Mesothelial cell of epicardium (in vitro differentiated cells): ENCODE data around the gene WLS. TPM values are rescaled to one million over a fixed set of nuclear protein-coding genes. Genes with fewer than 3 reads are reported as not detected.

Experiments
- DNase-seq, 2 experiments: peaks; one replicate each; pipeline ENCODE4 v3.0.0; 2021; ENCODE audit warnings: low spot score in 2 of 2; ENCODE audit not compliant: unreplicated experiment in 2 of 2
- H3K27ac Mint-ChIP-seq: 2 replicates; pipeline ENCODE4 v1.8.0; 2021; ENCODE audit warnings: mixed read lengths
- H3K27me3 Mint-ChIP-seq: 2 replicates; pipeline ENCODE4 v1.8.0; 2021; ENCODE audit warnings: low read depth, mixed read lengths
- H3K36me3 Mint-ChIP-seq: 2 replicates; pipeline ENCODE4 v1.8.0; 2021; ENCODE audit warnings: mixed read lengths
- H3K4me1 Mint-ChIP-seq: 2 replicates; pipeline ENCODE4 v1.8.0; 2021; ENCODE audit warnings: mixed read lengths
- H3K4me3 Mint-ChIP-seq: 2 replicates; pipeline ENCODE4 v1.8.0; 2021; ENCODE audit warnings: mild to moderate bottlenecking, moderate library complexity, mixed read lengths
- H3K9me3 Mint-ChIP-seq: 2 replicates; pipeline ENCODE4 v1.8.0; 2021; ENCODE audit warnings: mixed read lengths
- total RNA-seq: library from RNA; stranded (reverse); gene quantifications from 3 replicates; pipeline ENCODE4 v1.2.1, GENCODE V29; 2021
- TF ChIP-seq, protein P1 (sequence below): fragments of 200-600 bp; sonication (generic); IDR thresholded peaks from one replicate; pipeline ENCODE4 v1.5.0; 2021; ENCODE audit warnings: antibody characterized with exemption; ENCODE audit not compliant: unreplicated experiment

The WLS gene
- total RNA-seq, 1 donor from 2014 or later = 225 TPM

DNA sequence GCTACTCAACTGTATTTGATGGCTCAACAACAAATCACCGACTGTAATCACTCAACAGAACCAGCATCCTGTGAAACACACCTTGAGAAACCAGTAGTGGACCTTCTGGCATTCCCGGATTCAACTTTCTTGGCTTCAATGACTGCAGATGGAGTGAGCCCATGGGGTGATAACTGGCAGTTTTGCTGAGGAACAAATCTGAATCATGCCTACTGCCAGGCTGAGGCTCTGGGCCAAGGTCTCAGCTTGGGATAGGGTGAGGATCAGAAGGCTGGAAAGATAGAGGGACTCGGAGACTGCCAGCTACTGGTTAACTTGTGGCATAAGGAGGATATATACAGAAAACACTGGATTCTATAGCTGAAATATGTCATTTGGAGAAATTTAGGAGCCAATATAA lies 118.4 kb downstream of the WLS start:
- TF ChIP-seq, protein P1, sequence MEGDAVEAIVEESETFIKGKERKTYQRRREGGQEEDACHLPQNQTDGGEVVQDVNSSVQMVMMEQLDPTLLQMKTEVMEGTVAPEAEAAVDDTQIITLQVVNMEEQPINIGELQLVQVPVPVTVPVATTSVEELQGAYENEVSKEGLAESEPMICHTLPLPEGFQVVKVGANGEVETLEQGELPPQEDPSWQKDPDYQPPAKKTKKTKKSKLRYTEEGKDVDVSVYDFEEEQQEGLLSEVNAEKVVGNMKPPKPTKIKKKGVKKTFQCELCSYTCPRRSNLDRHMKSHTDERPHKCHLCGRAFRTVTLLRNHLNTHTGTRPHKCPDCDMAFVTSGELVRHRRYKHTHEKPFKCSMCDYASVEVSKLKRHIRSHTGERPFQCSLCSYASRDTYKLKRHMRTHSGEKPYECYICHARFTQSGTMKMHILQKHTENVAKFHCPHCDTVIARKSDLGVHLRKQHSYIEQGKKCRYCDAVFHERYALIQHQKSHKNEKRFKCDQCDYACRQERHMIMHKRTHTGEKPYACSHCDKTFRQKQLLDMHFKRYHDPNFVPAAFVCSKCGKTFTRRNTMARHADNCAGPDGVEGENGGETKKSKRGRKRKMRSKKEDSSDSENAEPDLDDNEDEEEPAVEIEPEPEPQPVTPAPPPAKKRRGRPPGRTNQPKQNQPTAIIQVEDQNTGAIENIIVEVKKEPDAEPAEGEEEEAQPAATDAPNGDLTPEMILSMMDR = no peak
- H3K9me3 Mint-ChIP-seq = peaks cover 7% of the 10 kb centered on the region
- no peak overlapping the region for H3K4me3 Mint-ChIP-seq
- no peaks in the 10 kb centered on the region for H3K27me3 Mint-ChIP-seq
- no peak for DNase-seq
- no peak overlapping the region for H3K27ac Mint-ChIP-seq
- H3K36me3 Mint-ChIP-seq = peaks cover 8% of the 10 kb centered on the region
- H3K4me1 Mint-ChIP-seq = peaks cover 4% of the 10 kb centered on the region

- no peaks in the 10 kb centered on the region for H3K27me3 Mint-ChIP-seq
- H3K4me1 Mint-ChIP-seq = peaks cover 4% of the 10 kb centered on the region
- peaks cover 7% of the 10 kb centered on the region for H3K9me3 Mint-ChIP-seq
- no peak for DNase-seq
- H3K27ac Mint-ChIP-seq = no peak overlapping the region
- H3K36me3 Mint-ChIP-seq = peaks cover 8% of the 10 kb centered on the region
- TF ChIP-seq, protein P1 = no peak
- H3K4me3 Mint-ChIP-seq = no peak overlapping the region
These were observed 119.5 kb downstream of the WLS start for GRCh38 chr1:68112835-68113243.

- Mint-ChIP-seq H3K9me3 (peaks cover 7% of the 10 kb centered on the region), H3K27me3 (no peaks in the 10 kb centered on the region), H3K27ac (no peak overlapping the region), H3K4me3 (no peak overlapping the region), H3K4me1 (peaks cover 2% of the 10 kb centered on the region), H3K36me3 (peaks cover 8% of the 10 kb centered on the region)
- TF ChIP-seq, protein P1 = peak; percentile 22
- no peak for DNase-seq
These were observed 120.5 kb downstream of the WLS start for GRCh38 chr1:68111519-68112436.

- no peak overlapping the region for H3K4me3 Mint-ChIP-seq
These were observed 124.6 kb downstream of the WLS start for GRCh38 chr1:68107771-68108170.

GRCh38 chr1:68103884-68104554 lies 128.3 kb downstream of the WLS start:
- Mint-ChIP-seq H3K27me3 (no peaks in the 10 kb centered on the region), H3K27ac (no peak overlapping the region), H3K4me3 (no peak overlapping the region), H3K9me3 (no peaks in the 10 kb centered on the region), H3K4me1 (peaks cover 9% of the 10 kb centered on the region), H3K36me3 (peaks cover 4% of the 10 kb centered on the region)
- DNase-seq = no peak
- TF ChIP-seq, protein P1 = no peak

More at GRCh38 chr1:68107771-68108170, 124.6 kb downstream of the WLS start:
- Mint-ChIP-seq H3K9me3 (peaks cover 7% of the 10 kb centered on the region), H3K27ac (no peak overlapping the region), H3K27me3 (no peaks in the 10 kb centered on the region), H3K36me3 (peaks cover 8% of the 10 kb centered on the region), H3K4me1 (peaks cover 11% of the 10 kb centered on the region)
- TF ChIP-seq, protein P1 = no peak
- DNase-seq = no peak
